ENCODE measurements around the gene STAU1. TPM values are rescaled to one million over a fixed set of nuclear protein-coding genes. Genes with fewer than 3 reads are reported as not detected.

STAU1 gene
- total RNA-seq, 1 donor from 2014 or later = 96.0 TPM

- H3K27me3 Mint-ChIP-seq (ENCODE audit: insufficient read depth, low read depth) = peaks cover 4% of the 10 kb centered on the region
- Histone ChIP-seq H3F3A (ENCODE audit: low read depth) (peaks cover 8% of the 10 kb centered on the region), H3K27me3 (no peaks in the 10 kb centered on the region), H2AFZ (replicated peaks) (peak overlapping the region; percentile 96), H3K9me3 (ENCODE audit: low read depth) (no peaks in the 10 kb centered on the region), H3K4me1 (no peaks in the 10 kb centered on the region), H3K36me3 (no peaks in the 10 kb centered on the region), H3K27ac (no peak overlapping the region), H3K4me2 (peak overlapping the region; percentile 32), H3K9ac (no peak overlapping the region), H3K79me2 (ENCODE audit: low read depth) (peaks cover 24% of the 10 kb centered on the region), H3K4me3 (no peak overlapping the region), H4K20me1 (ENCODE audit: low read depth) (no peaks in the 10 kb centered on the region)
- H3K36me3 Mint-ChIP-seq = no peaks in the 10 kb centered on the region
- no peaks in the 10 kb centered on the region for H3K9me3 Mint-ChIP-seq
- peak overlapping the region; percentile 38 for H3K4me3 Mint-ChIP-seq
- DNase-seq (ENCODE audit: low spot score) = peak; percentile 94
- peak overlapping the region; percentile 39 for H3K27ac Mint-ChIP-seq
- H3K4me1 Mint-ChIP-seq = peaks cover 13% of the 10 kb centered on the region
- no peak for TF ChIP-seq EZH2 (IDR thresholded peaks at IDR 0.05)
- no peak for TF ChIP-seq EZH2phosphoT487 (IDR thresholded peaks at IDR 0.05)
- TF ChIP-seq CTCF (IDR thresholded peaks at IDR 0.05) = peak; percentile 97
Observed at GRCh38 chr20:49216991-49217578, 29.0 kb upstream of the STAU1 start.

GRCh38 chr20:49215232-49215631, 27.1 kb upstream of the STAU1 start:
- H4K20me1 ChIP-seq (ENCODE audit: low read depth) = no peaks in the 10 kb centered on the region
- H3K79me2 ChIP-seq (ENCODE audit: low read depth) = peaks cover 10% of the 10 kb centered on the region
- H3K27ac Mint-ChIP-seq = no peak overlapping the region
- no peak overlapping the region for H3K9ac ChIP-seq
- H3K27me3 Mint-ChIP-seq (ENCODE audit: insufficient read depth, low read depth) = peaks cover 2% of the 10 kb centered on the region
- H3K4me1 Mint-ChIP-seq = peaks cover 12% of the 10 kb centered on the region
- H3K4me1 ChIP-seq = no peaks in the 10 kb centered on the region
- TF ChIP-seq CTCF (IDR thresholded peaks at IDR 0.05) (no peak), EZH2phosphoT487 (IDR thresholded peaks at IDR 0.05) (no peak)
- H3F3A ChIP-seq (ENCODE audit: low read depth) = peaks cover 8% of the 10 kb centered on the region
- H3K4me3 ChIP-seq = no peak overlapping the region
- H3K36me3 ChIP-seq = no peaks in the 10 kb centered on the region
- H3K4me3 Mint-ChIP-seq = no peak overlapping the region
- peaks cover 5% of the 10 kb centered on the region for H3K9me3 Mint-ChIP-seq
- no peaks in the 10 kb centered on the region for H3K36me3 Mint-ChIP-seq
- H3K4me2 ChIP-seq = no peak overlapping the region
- H3K27me3 ChIP-seq = no peaks in the 10 kb centered on the region
- H3K27ac ChIP-seq = no peak overlapping the region
- no peak overlapping the region for H2AFZ ChIP-seq (replicated peaks)
- H3K9me3 ChIP-seq (ENCODE audit: low read depth) = no peaks in the 10 kb centered on the region
- DNase-seq (ENCODE audit: low spot score) = no peak

GRCh38 chr20:49214571-49214970, 26.4 kb upstream of the STAU1 start:
- Mint-ChIP-seq H3K9me3 (peaks cover 8% of the 10 kb centered on the region), H3K27ac (no peak overlapping the region), H3K4me1 (peaks cover 8% of the 10 kb centered on the region), H3K27me3 (ENCODE audit: insufficient read depth, low read depth) (peaks cover 2% of the 10 kb centered on the region), H3K36me3 (no peaks in the 10 kb centered on the region), H3K4me3 (no peak overlapping the region)
- H3K27ac ChIP-seq = no peak overlapping the region
- no peak overlapping the region for H3K4me3 ChIP-seq
- DNase-seq (ENCODE audit: low spot score) = no peak
- H3K4me1 ChIP-seq = no peaks in the 10 kb centered on the region
- H3K9ac ChIP-seq = no peak overlapping the region
- H2AFZ ChIP-seq (replicated peaks) = no peak overlapping the region
- H3K27me3 ChIP-seq = no peaks in the 10 kb centered on the region
- H3K9me3 ChIP-seq (ENCODE audit: low read depth) = no peaks in the 10 kb centered on the region
- H3K36me3 ChIP-seq = no peaks in the 10 kb centered on the region
- peaks cover 8% of the 10 kb centered on the region for H3F3A ChIP-seq (ENCODE audit: low read depth)
- peaks cover 3% of the 10 kb centered on the region for H3K79me2 ChIP-seq (ENCODE audit: low read depth)
- no peak overlapping the region for H3K4me2 ChIP-seq
- TF ChIP-seq EZH2 (IDR thresholded peaks at IDR 0.05) (no peak), EZH2phosphoT487 (IDR thresholded peaks at IDR 0.05) (no peak), CTCF (IDR thresholded peaks at IDR 0.05) (no peak)
- no peaks in the 10 kb centered on the region for H4K20me1 ChIP-seq (ENCODE audit: low read depth)

All from neural progenitor cell (in vitro differentiated cells).